ENCODE results near the gene HSPG2.

GRCh38 chr1:21825393-21825792, 111.7 kb downstream of the HSPG2 start:
- no peak for TF ChIP-seq POLR2AphosphoS5 (IDR thresholded peaks at IDR 0.05)
- TF ChIP-seq CTCF (IDR thresholded peaks at IDR 0.05 in 8 of 11, conservative IDR thresholded peaks at IDR 0.05 in 3 of 11) = no peak

All from spleen (tissue), 7 donors.